ENCODE data around the gene HDAC7.
"Not testable (repeated sequence)": the region's sequence is repeated elsewhere in the genome, so short reads cannot be mapped to it uniquely, and the experiment has no call there.

Gene HDAC7

DNA sequence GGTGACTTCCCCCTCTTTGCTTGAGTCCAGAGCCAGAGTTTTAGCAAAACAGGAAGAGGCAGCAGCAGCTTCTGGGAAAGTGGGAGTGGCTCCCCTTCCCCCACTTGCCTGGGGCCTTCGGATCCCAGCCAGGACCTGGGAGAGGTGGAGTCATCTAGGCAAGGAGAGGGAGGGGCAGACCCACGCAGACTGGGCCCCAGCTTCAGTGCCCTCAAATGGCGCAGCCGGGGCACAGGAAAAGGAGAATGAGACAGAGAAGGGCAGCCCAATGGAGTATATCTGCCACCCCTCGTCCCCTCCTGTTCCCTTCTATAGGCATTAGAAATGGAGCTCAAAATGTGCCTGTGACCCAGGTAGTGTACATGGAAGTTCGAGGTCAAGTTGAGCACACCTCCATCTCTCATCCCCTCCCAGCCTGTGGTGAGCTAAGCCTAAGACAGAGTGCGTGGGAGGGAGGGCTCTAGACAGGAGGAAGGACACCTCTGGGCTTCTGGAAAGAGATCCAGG is 9.3 kb upstream of the HDAC7 start:
- no peak for DNase-seq (ENCODE audit: low read depth)

DNA sequence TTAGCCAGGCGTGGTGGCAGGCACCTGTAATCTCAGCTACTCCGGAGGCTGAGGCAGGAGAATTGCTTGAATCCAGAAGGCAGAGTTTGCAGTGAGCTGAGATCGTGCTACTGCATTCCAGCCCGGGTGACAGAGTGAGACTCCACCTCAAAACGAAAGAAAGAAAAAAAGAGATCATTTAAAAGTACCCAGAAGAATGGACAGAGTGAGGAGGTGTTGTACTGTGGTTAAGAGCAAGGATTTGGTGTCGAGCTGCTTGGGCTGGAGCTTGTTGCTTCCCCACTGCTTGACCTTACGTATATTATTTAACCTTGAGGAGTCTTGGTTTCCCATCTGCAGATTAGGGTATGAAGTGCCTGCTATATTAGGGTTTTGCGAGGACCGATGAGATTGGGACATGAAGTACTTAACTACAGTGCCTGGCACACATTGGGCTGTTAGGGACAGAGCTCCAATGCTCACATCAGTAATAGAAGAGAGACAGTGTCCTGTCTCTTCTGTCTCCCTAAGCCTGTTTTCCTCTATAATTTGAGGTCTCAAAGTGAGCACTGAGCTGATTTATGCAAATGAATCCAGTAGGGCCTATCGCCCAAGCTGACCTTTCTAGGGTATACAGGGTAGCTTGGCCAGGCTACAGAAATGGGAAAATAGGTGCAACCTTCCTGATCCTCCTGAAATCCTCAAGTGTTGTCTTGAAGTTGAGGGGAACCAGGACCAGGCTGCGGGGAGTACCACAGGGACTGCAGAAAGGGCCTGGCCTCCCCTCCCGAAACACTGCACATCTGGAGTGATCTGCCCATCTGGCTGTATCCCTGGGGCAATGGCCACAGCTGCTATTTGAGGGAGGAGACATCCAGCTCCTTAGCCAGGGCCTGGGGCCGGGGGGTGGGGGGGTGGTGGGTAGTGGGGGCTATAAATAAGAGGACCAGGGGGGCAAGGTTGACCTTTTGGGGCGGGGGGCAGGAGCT is 8.6 kb upstream of the HDAC7 start:
- no peak for DNase-seq (ENCODE audit: low read depth)

DNA sequence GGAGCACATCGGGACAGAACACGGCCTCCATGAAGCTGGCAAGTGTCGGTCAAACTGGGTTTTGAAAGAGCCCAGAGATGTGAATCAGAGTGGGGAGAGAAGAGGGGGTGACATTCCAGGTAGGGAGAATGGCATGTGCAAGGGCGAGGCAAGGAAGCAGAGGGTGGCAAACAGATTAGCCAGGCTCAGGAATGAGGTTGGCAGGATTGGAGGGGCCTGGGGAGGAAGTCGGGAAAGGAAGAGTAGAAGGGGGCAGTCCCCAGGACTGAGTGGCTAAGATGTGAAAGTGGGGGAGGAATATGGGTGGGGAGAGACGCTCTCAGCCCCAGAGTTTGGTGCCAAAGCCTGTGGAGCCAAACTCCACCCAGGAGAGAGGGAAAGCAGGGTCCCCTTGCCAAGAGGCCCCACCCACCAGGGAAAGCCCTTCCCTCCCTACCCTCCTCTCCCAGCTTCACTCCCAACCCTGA is 5.5 kb upstream of the HDAC7 start:
- no peak for DNase-seq (ENCODE audit: low read depth)

DNA sequence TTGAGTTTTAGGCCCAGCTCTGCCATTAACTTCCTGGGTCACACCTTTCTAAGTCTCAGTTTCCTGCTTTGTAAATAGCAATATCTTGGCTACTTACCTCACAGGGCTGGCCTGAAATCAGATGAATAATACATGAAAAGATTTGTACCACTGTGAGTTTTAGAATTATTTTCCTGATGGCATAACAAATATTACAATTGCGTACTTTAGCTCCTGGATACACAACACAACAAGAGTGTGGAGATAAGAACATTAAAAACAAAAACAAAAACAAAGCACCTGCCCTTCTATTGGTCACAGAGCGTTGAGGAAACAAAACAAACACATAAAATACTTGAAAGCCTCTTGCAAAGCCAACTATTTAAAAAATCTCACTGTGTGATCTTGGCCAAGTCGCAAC is 4.9 kb upstream of the HDAC7 start:
- no peak for DNase-seq (ENCODE audit: low read depth)

DNA sequence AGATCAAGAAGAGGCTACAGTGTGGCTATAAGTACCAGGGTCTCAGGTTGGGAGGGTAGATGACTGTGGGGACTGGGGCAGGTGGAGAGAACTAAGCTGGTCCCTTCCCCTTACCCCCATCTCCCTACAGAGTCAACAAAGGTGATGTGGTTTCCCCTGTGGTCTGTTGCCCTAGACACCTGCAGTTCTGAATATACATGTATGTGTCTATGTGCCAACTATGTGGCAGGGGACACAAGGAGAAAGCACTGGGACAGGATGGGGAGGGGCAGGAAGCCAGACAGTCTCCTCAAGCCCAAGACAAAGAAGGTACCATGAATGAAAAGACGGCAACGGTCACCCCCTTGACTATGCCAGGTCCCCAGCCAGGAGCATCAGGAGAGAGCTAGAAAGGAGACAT is 4.5 kb upstream of the HDAC7 start:
- no peak for DNase-seq (ENCODE audit: low read depth)

DNA sequence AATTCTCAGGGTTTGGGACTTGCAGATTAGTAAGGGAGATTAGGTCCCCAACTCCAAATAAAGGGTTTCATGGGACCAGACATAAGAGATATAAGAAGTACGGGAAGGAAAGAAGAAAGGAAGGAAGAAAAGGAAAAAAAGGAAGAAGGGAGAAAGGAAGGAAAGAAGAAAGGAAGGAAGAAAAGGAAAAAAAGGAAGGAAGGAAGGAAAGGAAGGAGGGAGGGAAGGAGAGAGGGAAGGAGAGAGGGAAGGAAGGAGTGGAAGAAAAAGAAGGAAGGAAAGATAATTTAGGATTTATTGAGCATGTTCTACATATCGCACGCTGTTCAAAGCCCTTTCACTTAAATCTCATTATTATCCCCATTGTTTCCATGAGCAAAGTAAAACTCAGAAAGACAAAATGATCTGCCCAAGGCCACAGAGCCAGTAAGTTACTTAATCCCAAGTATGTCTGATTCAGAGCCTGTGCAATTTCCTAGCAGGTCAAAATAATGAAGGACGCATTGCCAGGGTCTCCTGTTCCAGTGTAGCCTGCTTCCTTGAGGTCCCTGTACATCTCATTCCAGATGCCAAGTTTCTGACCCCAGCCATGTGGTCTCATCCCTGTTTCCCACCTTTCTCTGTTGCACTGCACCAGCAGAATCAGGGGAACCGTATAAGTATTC is 3.9 kb upstream of the HDAC7 start:
- DNase-seq (ENCODE audit: low read depth): no peak

DNA sequence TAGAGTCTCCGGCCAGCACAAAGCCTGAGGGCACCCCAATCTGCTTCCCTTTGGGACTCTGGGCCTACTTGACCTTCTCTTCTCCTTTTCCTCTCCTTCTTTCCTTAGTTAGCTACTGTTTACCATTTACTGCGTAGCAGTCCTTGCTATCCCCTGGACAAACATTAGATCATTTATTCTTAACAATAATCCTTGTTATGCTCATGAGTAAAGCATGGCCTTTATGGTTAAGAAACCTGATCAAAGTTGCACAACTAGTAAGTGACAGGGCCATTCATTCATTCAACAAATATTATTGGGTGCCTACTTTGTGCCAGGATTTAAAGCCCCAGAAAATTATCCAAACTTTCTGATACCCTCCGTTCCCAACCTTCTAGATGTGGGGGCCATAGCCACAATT is 3.2 kb upstream of the HDAC7 start:
- DNase-seq (ENCODE audit: low read depth): no peak

DNA sequence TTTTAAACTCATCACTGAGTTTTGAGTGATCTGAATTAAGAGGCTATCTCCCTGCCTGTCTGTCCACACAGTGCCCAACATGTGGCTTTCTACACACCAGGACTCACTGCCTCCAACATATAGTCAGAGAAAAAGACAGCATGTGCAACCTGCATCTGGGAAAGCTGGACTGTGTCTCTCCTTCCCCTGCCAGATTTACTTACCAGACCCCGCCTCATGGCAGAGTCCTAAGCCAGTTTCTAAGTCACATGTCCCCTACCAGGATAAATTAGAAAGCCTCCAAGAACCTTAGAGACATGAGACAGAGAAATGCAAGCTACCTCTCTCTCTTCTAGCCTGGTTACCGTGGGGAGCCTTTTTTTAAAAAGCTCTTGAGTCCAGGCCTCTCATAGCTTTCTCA is 2.7 kb upstream of the HDAC7 start:
- DNase-seq (ENCODE audit: low read depth): no peak

DNA sequence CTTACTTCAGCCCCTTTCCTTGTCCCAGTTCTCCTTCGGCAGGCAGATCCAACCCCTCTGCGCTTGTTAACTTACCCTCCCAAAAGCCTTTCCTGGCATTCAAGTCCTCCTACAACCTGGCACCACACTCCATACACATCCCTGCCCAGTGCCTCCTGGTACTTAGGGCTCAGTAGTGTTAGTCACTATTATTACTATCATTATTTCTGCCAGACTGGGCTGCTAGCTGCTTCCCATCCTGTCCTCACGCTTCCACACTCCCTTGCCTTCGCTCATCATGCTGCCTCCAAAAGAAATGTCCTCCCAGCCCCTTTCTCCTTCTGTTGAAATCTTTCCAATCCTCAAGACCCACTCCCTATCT is 1.6 kb upstream of the HDAC7 start:
- no peak for DNase-seq (ENCODE audit: low read depth)

DNA sequence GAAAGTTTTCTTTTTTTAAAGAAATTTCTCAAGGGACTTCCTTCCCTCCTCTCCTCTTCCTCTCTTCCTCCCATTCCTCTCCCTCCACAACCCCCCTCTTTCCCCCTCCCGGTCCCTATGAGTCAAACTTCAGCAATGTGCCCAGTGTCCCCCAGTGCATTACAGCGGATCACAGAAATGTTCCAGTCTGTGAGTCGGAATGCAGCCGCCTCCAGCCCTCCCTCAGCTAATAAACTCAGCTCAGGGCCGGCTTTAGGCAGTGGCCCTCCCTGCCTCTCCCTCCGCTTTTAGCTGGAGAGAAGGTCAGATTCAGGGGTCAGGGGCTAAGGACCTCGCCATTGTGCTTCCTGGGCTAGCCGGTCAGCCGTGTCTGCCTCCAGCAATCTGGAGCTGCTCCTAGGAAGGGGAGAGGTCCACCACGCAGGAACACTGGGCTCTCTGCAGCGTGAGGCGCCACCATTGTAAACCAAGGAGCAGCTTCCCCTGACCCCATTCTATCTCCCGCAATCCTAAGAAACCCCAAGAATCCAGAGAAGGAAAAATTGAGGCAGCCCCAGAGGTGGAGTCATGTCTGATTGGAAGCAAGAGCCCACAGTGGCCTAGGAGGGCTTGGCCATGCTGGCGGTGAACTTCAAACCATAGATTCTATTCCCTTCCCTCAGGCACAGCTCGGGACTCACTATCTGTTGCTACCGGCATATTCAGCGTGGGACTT is 1.1 kb upstream of the HDAC7 start:
- DNase-seq (ENCODE audit: low read depth): no peak

DNA sequence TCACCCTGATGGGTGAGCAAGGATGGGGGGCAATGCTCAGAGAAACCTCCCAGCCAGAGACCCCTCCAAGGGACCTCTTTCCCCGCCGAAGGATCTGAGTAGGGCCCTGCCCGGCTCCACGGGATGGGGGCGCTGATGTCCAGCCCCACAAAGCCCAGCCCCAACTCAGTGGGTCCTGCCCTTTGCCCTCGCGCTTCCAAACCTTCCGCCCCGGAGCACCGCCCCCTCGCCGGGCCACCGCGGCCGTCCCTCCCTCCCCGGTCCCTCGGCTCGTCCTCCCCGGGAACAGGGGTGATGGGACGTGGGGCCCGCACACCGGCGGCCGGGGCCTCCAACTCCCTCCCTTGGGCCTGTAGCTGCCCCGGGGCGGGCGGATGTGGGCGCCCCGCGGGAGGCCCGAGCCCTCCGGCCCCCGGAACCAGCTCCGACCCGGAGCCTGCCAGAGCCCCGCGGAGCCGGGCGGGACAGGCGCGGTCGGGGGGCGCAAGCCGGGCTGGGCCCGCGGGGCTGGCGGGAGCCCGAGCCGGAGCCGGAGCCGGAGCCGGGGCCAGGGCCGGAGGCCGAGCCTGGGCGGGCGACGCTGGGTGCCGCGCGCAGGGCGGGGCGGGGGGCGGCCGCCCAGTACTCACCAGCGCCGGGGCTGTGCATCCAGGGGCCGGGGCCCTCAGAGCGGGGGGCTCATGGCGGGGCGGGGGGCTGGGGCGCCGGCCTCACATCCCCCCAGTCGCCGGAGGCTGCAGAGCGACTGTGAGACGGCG is 386 bp downstream of the HDAC7 start:
- DNase-seq (ENCODE audit: low read depth): no peak

DNA sequence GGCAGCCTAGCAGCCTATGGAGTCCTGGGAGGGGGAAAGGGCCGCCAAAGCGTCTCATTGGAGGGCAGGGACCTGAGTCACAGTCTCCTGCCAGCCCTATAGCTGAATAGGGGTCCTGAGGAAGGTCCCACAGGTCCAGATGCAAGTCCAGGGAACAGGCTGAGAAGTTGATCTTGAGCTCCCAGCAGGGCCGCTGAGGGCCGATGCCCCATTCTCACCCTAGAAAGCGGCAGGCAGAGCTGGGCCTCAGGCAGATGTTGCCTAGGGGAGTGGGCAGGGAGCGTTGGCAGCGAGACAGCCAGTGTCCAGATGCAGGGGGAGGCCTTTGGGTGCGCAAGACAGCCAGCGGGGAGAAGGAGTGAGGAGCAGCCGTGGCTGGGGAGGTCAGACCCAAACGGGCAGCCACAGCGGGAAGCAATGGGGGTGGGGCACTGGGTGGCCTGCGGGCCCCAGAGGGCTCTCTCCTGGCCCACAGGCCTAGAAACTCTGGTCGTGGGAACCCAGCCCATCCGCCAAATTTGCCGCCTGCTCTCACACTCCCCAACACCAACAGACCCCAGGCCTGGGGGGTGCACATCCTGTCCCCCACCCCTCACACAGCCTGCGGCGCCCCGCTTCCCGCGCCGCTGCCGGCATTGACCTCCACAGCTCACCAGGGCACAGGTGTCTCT is 1.1 kb downstream of the HDAC7 start:
- DNase-seq (ENCODE audit: low read depth): no peak

DNA sequence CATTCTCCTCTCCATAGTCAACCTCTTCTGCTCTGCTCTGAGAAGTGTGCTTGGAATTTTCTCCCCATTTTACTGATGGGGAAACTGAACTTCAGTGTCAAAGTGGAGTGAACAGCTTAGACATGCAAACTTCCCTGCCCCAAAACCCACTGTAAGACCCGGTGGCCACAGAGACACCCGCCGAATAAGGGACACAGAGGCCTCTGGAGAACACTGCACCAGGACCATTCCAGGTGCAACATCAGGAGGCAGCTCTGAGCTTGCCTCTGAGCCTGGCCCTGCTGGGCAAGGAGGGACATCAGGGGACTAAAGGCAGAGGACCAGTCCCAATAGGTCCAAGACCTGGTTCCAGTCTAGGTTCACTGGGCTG is 1.7 kb downstream of the HDAC7 start:
- no peak for DNase-seq (ENCODE audit: low read depth)

DNA sequence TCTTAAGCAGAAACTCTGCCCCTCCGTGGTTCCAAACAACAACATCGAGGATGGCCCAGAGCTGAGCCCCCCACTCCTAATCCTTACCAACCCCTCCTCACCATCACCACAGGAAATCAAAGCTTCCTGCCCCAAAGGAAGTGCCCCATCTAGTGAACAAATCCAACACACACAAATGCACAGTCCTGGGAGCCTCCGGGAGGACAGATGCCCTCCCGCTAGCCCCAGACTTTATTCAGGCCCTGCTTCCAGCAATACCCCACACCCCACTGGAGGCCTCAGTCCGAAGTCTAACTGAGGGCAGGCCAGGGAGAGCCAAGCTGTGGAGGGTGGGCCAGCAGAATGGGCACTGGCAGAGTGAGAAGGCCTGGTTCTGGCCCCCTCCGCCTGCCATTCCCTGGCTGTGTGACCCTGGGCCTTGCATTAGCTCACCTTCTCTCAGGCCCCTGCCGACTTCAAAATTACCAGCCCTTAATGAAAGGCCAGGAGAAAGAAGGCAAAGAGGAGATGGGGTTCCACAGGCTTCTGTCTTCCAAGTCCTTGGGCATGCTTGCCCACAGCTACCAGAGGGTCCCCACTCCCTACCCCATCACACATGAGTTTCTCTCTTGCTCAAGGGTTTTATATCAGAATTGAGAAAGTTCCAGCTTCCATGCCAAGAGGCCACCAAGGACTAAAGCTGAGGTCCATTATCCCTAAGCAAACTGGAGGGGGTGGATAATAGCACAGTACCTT is 2.3 kb downstream of the HDAC7 start:
- no peak for DNase-seq (ENCODE audit: low read depth)

DNA sequence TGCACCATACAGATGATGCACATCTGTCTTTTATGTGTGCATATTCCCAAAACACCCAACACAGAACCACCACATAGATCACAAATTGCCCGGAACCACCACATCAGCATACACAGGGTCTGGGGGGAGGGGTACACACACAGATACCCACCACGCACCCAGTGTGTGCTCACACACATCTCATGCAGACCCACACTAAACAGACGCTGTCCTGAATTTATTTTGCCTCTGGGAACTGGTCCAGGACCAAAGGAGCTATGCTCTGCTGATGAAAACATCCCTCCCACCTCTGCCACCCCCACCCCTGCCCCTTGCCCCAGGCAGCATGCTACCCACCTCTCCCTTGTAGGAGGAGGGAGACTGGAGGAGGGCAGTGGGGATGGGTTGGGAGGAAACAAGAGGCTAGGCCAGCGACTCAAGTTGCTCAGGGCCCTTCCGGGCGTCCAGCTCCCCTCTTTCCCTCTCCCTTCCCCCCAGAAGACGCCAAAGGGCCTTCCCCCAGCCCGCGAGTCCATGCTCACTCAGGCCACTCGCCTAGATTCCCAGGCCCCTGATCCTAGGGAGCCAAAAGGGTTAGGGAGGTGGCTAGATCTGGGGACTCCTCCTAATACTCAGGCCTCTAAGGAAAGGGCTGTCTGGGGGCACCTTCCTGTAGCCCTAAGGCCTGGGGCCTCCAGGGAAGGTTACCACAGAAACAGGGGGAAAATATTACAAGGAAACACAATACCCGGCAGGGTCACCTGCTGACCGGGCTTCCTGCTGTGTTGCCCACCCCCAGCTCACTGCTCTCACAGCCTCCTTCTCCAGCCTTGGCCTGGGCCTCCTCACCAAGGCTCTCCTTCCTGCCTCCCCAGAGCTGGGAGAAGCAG is 3.1 kb downstream of the HDAC7 start:
- no peak for DNase-seq (ENCODE audit: low read depth)

DNA sequence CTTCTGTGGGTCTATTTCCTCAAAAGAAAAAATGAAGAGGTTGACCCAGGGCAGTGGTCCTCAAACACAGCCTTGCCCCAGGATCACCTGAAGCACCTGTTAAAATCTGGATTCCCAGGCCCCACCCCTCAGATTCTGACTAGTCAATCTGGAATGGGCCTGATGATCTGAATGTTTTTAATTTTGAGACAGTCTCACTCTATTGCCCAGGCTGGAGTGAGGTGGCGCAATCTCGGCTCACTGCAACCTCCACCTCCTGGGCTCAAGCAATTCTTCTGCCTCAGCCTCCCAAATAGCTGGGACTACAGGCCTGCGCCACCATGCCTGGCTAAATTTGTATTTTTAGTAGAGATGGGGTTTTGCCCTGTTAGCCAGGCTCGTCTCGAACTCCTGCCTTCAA is 4.3 kb downstream of the HDAC7 start:
- DNase-seq (ENCODE audit: low read depth): not testable (repeated sequence)

DNA sequence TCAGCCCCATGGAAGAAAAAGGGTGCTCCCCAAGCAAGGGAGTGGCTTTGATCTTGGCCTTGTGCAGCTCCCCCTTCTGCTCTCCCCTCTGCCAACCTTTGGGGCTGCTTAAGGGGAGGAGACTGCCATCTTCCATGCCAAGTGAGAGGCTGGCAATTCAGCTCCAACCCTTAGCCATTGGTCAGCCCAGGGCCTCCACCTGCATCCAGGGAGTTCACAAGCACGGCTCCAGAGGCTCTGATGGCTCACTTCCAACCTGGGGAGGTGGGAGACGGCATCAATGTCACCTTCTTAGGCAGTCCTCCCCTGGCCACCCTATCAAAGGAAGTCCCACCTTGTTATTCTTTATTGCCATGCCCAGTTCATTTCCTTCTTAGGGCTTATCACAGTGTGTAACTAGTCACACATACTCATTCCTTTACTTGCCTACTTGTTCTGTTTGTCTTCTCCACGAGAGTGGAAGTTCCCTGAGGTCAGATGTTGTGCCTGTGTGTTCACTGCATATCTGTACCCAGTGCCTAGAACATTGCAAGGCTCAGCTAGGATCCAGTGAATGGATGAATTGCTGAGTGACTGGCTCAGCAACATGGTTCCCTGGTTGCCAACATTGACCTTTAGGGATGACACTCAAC is 5.0 kb downstream of the HDAC7 start:
- no peak for DNase-seq (ENCODE audit: low read depth)

DNA sequence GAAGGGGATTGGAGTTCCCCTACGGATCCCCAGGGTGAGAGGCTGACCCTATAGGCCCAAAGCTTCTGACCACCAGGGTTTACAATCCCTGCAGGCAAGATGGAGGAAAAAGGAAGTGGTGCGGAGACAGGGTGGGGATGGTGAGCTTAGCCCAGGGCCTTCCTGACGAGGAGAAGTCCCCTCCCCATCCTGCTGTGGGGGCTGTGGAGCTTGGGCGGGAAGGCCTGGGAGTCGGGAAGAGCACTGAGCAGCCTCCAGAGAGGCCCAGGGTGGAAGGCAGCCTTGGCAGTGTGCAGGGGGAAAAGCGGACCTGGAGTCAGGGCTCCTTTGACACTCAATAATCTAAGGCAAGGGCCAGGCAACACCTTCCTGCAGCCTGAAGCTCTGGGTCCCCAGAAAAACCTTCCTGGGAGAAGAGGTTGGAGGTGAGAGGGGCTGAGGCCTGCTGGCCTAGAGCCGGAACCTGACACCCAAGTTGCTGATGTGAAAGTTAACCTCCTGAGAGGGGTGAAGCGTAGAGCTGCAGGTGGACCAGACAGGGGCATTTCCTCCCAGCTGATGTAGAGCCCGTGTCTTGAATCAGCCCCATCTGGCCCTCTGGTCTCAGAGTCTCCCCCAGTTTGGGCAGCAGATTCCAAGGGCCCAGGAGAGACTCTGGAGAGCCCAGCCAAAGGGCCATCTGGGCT is 6.0 kb downstream of the HDAC7 start:
- DNase-seq (ENCODE audit: low read depth): no peak
